Activated T-helper 9 cell treated with anti-CD3 and anti-CD28 coated beads, Interleukin-2, amount 50 U/mL, for 16 hours (primary cell): Measurements from ENCODE around the gene CPT1B.
"Not testable (repeated sequence)": the region's sequence is repeated elsewhere in the genome, so short reads cannot be mapped to it uniquely, and the experiment has no call there.

Source experiments
- DNase-seq: peaks from one replicate; pipeline ENCODE4 v3.0.0-alpha.2; 2020; ENCODE audit warnings: low read depth

The CPT1B gene

GRCh38 chr22:50545522-50546325 is 32.5 kb downstream of the CPT1B start, which contains the start of gene KLHDC7B:
Gene KLHDC7B, plus strand, starts transcription at chr22:50545899. Its CDS starts 345 bp downstream, at chr22:50546244.
- no peak for DNase-seq

DNA sequence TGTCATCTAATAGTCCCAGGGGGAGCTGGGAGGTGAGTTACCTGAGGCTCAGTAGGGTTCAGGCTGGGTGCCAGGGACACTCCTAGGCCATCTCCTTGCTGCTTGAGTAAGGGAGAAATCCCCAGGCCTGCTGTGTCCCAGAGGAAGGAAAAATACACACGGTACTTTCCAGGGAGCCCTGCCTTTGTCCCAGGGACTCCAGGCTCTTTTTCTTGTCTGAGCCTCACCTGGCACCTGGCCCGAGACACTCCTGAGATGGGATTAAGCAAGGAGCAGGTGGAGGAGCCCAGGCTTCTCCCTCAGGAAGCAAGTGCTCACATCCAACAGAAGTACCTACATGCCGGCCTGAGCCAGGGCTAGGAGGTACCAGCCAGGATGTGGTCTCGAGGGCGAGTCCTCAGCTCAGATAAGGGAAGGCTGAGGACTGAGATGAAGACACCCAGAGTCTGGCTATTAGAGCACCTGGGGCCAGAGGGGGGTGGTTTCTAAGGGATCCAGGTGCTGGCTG is 33.4 kb downstream of the CPT1B start:
- DNase-seq = no peak

DNA sequence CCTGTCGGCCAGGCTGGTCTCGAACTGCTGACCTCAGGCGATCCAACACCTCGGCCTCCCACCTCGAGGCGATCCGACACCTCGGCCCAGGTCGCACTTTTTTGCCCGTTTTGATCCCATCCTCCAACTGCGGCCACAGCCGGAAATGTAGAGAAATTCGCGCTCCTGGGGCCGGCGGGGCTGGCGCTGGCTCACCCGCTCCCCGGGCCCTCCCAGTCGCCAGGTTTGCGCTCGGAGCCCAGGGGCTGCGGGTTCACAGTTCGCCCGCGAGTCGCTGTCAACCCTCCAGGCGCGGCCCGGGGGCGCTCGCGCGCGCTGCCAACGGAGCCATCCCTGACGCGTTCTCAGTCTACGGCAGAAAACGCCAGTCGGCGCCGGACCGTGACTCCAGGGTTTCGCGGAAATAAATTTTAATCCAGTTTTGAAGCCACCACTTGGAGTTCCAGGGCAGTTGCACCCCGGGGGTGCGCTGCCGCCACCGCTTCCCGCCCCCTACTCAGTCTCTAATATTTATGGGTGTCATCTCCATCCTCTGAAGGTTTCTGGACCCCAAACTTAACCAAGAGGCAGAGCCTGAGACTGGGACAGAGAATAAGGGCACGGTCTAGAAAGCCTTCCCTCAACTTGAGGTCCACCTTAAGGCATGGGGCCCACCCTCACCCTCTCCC is 34.0 kb downstream of the CPT1B start:
- DNase-seq = peak; percentile 77

DNA sequence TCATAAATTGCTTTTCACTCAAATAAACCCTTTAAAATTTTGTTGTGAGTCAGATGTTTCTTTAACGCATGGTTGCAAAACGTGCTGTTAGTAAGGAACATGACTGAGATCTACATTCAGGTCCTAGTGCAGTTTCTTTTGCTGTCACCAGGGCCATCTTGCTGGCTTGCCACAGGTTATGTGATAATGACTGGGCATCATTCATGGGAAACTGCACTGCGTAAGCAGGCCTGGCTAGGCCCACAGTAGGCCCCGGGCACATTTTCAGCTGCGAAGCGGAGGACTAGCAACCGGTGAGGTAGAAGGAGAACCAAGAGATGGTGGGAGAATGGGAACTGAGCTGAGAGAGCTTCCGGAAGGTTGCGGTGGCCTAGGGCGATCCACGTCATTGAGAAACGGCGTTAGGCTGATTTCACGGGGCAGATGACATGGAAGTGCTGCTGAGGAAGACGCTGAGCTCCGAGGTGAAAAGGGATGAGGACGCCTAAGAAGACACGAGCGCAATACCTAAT is 35.8 kb downstream of the CPT1B start:
- DNase-seq = no peak

GRCh38 chr22:50541667-50542026 is 36.6 kb downstream of the CPT1B start:
- DNase-seq = not testable (repeated sequence)

DNA sequence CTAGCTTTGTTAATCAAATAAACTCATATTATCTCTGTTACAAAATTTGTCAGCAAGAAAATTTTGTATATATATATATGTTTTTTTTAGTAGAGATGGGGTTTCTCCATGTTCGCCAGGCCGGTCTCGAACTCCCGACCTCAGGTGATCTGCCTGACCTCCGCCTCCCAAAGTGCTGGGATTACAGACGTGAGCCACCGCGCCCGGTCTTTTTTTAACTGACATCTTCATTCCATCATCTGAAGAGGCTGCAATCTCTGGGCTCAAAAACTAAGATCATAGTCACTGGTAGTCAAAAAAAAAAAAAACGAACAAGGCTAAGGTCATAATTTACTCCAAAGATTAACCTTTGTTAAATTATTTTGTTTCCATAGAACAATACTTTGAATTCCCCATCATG is 37.8 kb downstream of the CPT1B start:
- no peak for DNase-seq

DNA sequence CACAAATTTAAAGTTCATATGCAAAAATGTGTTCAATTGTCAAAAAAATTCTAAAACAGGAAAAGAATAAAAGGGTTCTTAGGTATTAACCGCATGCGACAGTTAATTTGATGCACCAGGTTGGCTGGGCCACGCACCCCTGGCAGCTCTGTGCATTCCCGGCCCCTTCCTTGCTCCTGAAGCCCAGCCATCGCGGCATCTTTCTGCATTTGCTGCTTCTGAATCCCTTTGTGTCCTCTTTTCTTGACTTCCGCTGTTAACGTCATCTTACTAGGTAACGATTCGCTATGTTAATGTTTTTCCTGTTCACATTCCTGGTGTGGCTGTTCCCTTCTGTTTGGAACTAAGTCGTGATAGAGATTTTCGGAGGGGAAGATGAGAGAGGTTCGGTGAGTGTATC is 40.5 kb downstream of the CPT1B start:
- DNase-seq = no peak

DNA sequence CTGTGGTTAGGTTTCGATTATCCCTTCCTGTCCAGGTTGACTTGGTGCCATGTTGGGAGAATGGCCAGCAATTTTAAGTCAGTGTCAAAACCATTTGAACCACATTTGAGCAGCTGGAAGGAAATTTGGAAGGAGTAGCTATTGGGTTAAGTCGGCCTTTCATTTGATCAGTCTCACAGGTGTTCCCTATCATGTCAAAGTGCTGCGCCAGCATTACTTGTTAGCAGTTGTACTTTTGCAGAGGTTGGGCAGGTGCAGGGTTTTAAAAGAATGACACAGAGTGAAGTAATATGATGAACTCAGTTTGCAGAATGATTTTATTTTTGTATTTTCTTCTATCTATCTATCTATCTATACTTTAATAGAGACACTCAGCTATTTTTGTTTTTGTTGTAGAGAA is 42.0 kb downstream of the CPT1B start:
- DNase-seq = no peak

- no peak for DNase-seq
Observed at GRCh38 chr22:50535113-50535512, 43.1 kb downstream of the CPT1B start.

- DNase-seq = not testable (repeated sequence)
Observed at GRCh38 chr22:50533856-50534711, 44.1 kb downstream of the CPT1B start.

DNA sequence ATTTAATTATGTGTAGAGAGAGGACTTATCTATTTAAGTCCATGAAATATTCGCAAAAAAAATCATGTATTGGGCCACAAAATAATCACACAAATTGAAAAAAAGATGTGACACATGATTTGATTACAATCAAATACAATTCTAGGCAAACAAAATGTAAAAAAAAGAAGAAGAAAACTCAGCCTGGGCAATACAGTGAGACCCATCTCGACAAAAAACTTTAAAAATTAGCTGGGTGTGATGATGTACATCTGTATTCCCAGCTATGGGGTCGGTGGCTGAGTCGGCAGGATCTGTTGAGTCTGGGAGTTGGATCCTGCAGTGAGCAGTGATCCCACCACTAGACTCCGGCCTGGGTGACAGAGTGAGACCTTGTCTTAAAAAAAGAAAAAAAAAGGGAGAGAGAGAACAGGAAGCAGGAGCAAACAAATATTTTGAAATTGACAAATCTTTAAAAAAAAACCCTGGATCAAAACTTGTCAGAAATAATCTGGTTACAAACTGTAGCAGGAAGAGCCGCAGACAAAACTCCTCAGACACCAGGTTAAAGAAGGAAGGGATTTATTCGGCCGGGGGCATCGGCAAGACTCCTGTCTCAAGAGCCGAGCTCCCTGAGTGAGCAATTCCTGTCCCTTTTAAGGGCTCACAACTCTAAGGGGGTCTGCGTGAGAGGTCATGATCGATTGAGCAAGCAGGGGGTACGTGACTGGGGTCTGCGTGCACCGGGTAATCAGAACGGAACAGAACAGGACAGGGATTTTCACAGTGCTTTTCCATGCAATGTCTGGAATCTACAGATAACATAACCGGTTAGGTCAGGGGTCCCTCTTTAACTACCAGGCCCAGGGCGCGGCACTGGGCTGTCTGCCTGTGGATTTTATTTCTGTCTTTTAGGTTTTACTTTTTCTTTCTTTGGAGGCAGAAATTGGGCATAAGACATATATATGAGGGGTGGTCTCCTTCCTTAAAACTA is 45.1 kb downstream of the CPT1B start:
- DNase-seq = no peak

GRCh38 chr22:50531962-50532674 is 46.1 kb downstream of the CPT1B start:
- no peak for DNase-seq

DNA sequence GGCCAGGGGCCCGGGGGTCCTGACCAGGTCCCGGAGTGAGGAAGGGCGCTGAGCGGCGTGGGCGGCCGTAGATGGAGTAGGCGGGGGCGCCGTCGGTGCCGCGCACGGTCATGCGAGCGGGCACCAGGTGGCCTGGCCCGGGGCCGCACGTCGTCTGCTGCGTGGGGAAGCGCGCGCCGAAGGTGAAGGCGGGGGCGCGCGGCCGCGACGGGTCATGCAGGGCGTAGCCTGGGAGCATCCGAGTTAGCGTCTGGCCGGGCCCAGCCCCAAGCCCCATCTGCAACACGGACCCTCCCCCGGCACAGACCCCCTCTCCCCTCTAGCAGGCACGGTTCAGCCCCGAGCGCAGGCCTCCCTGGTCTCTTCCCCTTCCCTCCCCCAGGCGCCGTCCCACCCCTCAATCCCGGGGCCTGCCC is 46.7 kb downstream of the CPT1B start:
- DNase-seq = peak; percentile 66

GRCh38 chr22:50530877-50531545 is 47.2 kb downstream of the CPT1B start:
- DNase-seq = peak; percentile 75

- no peak for DNase-seq
Observed at GRCh38 chr22:50530580-50530876, 47.7 kb downstream of the CPT1B start.

DNA sequence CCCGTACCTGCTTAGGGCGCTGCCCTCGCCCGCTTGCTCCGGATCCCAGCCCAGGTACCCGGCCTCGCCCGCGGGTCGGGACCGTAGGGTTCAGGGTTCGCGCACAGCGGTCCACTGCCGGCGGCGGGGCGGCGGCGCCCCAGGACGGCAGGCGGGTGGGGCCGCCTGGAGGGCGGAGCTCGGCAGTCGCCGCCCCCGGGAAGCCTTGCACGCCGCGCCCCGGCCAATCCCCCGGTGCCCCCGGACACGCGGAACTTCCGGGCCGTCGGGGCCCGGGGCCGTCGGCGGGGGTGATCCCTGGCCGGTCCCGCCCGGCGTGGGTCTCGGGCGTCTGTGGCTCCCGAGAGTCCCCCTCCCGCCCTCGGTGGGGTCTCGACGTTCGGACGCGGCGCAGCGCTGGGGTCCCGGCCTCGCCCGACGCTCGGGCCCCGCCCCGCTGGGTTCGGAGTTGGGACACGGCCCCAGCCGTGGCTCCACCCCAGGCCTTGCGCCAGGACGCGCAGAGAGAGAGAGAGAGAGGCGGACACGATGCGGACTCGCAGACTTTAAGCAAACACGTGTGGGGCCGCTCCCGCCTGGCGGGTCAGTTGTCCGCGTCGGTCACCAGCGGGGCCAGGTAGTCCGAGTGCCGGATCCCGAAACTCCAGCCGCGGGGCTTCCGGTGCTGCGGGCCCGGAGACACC is 48.2 kb downstream of the CPT1B start, which contains the start of gene TYMP:
Gene TYMP, minus strand, starts transcription at position 116 of the 683 bp plus-strand sequence. CDS start 303 bp downstream, outside the sequence.
- DNase-seq = peak; percentile 65

DNA sequence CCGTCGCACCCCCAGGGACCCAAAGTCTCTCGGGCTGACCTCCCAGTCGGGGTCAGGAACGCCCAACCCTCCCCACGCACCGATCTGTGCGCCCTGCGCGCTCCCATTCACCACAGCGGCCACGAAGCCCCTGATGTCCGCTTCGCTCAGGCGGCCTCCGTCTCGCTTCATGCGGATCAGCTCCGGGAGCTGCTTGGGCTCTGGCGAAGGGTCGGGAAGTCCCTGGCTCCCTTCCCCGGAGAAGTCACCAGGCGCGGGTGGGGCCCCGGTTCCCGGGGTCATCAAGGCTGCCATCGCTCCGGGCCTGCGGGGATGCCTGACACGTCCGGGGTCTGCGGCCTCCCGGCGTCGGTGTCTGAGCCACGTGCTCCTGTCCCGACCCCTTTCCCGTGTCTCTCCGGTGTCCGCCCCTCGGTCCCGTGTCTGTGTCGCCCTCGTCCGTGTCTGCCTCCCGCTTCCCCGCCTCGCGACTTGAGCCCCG is 48.8 kb downstream of the CPT1B start:
- DNase-seq = no peak

GRCh38 chr22:50528682-50529415 is 49.4 kb downstream of the CPT1B start:
- no peak for DNase-seq
